Body of pancreas (tissue), 4 donors: ENCODE data around the gene SLC7A7.

Experiments used
- CTCF ChIP-seq, 7 experiments: fragments of 450-650 bp in 4 of 7; fragments of 200-600 bp in 3 of 7; sonication (generic) in 3 of 7; IDR thresholded peaks; one replicate each; pipeline ENCODE4 v1.5.1; 2016 to 2019; ENCODE audit warnings: antibody characterized with exemption in 7 of 7
- POLR2A ChIP-seq, 3 donors: fragments of 450-650 bp; IDR thresholded peaks; one replicate each; pipeline ENCODE4 v1.6.1; 2016; ENCODE audit warnings: antibody characterized with exemption in 3 of 3, mild to moderate bottlenecking in 2 of 3

DNA sequence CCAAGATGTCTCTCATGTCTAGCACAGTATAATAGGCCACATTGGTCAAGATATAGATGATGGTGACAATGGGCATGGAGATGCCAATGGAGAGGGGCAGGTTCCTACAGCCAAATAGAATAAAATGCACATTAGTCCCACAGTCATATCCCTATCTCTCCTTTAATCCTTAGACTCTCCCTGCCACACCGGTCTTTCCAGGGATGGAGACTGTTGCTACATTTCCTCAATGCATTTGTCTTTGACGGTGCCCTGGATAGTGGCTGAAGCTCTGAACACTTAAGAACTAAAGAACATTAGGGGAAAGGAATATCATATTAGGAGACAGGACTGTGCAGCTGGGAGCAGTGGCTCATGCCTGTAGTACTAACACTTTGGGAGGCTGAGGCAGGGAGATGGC lies 39.0 kb downstream of the SLC7A7 start:
- TF ChIP-seq CTCF (IDR thresholded peaks at IDR 0.05), result no peak
- TF ChIP-seq POLR2A (IDR thresholded peaks at IDR 0.05), result no peak
